ENCODE measurements around the gene AIPL1.
A peak's percentile ranks its signal among the peaks of the same experiment; 100 is the strongest.

The AIPL1 gene

GRCh38 chr17:6421700-6422604, 13.0 kb downstream of the AIPL1 start:
- DNase-seq (ENCODE audit: low spot score) = peak; percentile 93

GRCh38 chr17:6420173-6420641, 14.7 kb downstream of the AIPL1 start:
- DNase-seq (ENCODE audit: low spot score) = peak; percentile 11

- DNase-seq (ENCODE audit: low spot score) = no peak
These were observed 19.3 kb downstream of the AIPL1 start for GRCh38 chr17:6415616-6416015.

- DNase-seq (ENCODE audit: low spot score) = peak; percentile 61
These were observed 21.9 kb downstream of the AIPL1 start for GRCh38 chr17:6413065-6413464.

GRCh38 chr17:6408735-6409134, 26.2 kb downstream of the AIPL1 start:
- no peak for DNase-seq (ENCODE audit: low spot score)

- DNase-seq (ENCODE audit: low spot score) = no peak
These were observed 26.6 kb downstream of the AIPL1 start for GRCh38 chr17:6408276-6408675.

GRCh38 chr17:6402258-6402657, 32.7 kb downstream of the AIPL1 start:
- DNase-seq (ENCODE audit: low spot score) = no peak

GRCh38 chr17:6398955-6399354, 36.0 kb downstream of the AIPL1 start:
- no peak for DNase-seq (ENCODE audit: low spot score)

GRCh38 chr17:6394055-6394606, 40.8 kb downstream of the AIPL1 start:
- no peak for DNase-seq (ENCODE audit: low spot score)

- no peak for DNase-seq (ENCODE audit: low spot score)
These were observed 41.5 kb downstream of the AIPL1 start for GRCh38 chr17:6393351-6393952.

- no peak for DNase-seq (ENCODE audit: low spot score)
These were observed 42.1 kb downstream of the AIPL1 start for GRCh38 chr17:6392609-6393350.

GRCh38 chr17:6388416-6388815, 46.5 kb downstream of the AIPL1 start:
- DNase-seq (ENCODE audit: low spot score) = no peak

GRCh38 chr17:6387858-6388257, 47.1 kb downstream of the AIPL1 start:
- DNase-seq (ENCODE audit: low spot score) = no peak

- no peak for DNase-seq (ENCODE audit: low spot score)
These were observed 47.5 kb downstream of the AIPL1 start for GRCh38 chr17:6387442-6387841.

GRCh38 chr17:6386041-6386630, 48.8 kb downstream of the AIPL1 start:
- no peak for DNase-seq (ENCODE audit: low spot score)

- no peak for DNase-seq (ENCODE audit: low spot score)
These were observed 50.4 kb downstream of the AIPL1 start for GRCh38 chr17:6384481-6384880.

GRCh38 chr17:6381526-6382465, 53.1 kb downstream of the AIPL1 start:
- DNase-seq (ENCODE audit: low spot score) = no peak

- peak; percentile 26 for DNase-seq (ENCODE audit: low spot score)
These were observed 53.9 kb downstream of the AIPL1 start for GRCh38 chr17:6380915-6381438.

GRCh38 chr17:6377906-6378305, 57.0 kb downstream of the AIPL1 start:
- DNase-seq (ENCODE audit: low spot score) = no peak

GRCh38 chr17:6376931-6377361, 58.0 kb downstream of the AIPL1 start:
- DNase-seq (ENCODE audit: low spot score) = no peak
